ENCODE measurements around the gene CACNA1E. TPM values are rescaled to one million over a fixed set of nuclear protein-coding genes. Genes with fewer than 3 reads are reported as not detected.
"Not testable (repeated sequence)": the region's sequence is repeated elsewhere in the genome, so short reads cannot be mapped to it uniquely, and the experiment has no call there.

The CACNA1E gene
- total RNA-seq, 4 donors from 2014 or later: 0.09 to 0.19 TPM; not detected in 2

GRCh38 chr1:181538836-181539235 lies 55.5 kb downstream of the CACNA1E start:
- intact Hi-C loops (cut with DNase I): no loop called here
- DNase-seq: no peak

GRCh38 chr1:181541458-181541857 lies 58.1 kb downstream of the CACNA1E start:
- TF ChIP-seq, protein P1, sequence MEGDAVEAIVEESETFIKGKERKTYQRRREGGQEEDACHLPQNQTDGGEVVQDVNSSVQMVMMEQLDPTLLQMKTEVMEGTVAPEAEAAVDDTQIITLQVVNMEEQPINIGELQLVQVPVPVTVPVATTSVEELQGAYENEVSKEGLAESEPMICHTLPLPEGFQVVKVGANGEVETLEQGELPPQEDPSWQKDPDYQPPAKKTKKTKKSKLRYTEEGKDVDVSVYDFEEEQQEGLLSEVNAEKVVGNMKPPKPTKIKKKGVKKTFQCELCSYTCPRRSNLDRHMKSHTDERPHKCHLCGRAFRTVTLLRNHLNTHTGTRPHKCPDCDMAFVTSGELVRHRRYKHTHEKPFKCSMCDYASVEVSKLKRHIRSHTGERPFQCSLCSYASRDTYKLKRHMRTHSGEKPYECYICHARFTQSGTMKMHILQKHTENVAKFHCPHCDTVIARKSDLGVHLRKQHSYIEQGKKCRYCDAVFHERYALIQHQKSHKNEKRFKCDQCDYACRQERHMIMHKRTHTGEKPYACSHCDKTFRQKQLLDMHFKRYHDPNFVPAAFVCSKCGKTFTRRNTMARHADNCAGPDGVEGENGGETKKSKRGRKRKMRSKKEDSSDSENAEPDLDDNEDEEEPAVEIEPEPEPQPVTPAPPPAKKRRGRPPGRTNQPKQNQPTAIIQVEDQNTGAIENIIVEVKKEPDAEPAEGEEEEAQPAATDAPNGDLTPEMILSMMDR (IDR thresholded peaks at IDR 0.05): no peak
- TF ChIP-seq POLR2A (IDR thresholded peaks at IDR 0.05): no peak
- intact Hi-C loops (cut with DNase I): no loop called here
- peaks cover 0 to 9% (median 6%) of the 10 kb centered on the region in 3 donors for H3K4me1 ChIP-seq
- H3K9me3 ChIP-seq: no peaks in the 10 kb centered on the region
- 40 to 53% methylated on average over 5 of the region's 5 CpGs for WGBS, 2 donors
- no peaks in the 10 kb centered on the region for H3K36me3 ChIP-seq
- peaks cover 0 to 17% (median 0%) of the 10 kb centered on the region in 4 donors for H3K27me3 ChIP-seq
- no peak overlapping the region for H3K27ac ChIP-seq
- H3K4me3 ChIP-seq: no peak overlapping the region
- DNase-seq: no peak

More at GRCh38 chr1:181538836-181539235, 55.5 kb downstream of the CACNA1E start:
- Histone ChIP-seq H3K27ac (no peak overlapping the region), H3K4me1 (peaks cover 0 to 9% (median 6%) of the 10 kb centered on the region in 3 donors), H3K27me3 (no peaks in the 10 kb centered on the region), H3K4me3 (no peak overlapping the region), H3K9me3 (no peaks in the 10 kb centered on the region), H3K36me3 (no peaks in the 10 kb centered on the region)
- TF ChIP-seq, protein P1 (IDR thresholded peaks at IDR 0.05): no peak
- no peak for TF ChIP-seq POLR2A (IDR thresholded peaks at IDR 0.05)
- 31 to 41% methylated on average over 2 of the region's 2 CpGs for WGBS, 2 donors

- intact Hi-C loops (cut with DNase I): no loop called here
Observed at GRCh38 chr1:181541947-181542346, 58.6 kb downstream of the CACNA1E start.

GRCh38 chr1:181542406-181542805 lies 59.1 kb downstream of the CACNA1E start:
- H3K27ac ChIP-seq; H3K36me3 ChIP-seq; H3K4me3 ChIP-seq; intact Hi-C loops (cut with DNase I); H3K4me1 ChIP-seq; DNase-seq; H3K9me3 ChIP-seq: not testable (repeated sequence)
- WGBS, 2 donors: 59 to 68% methylated on average over 4 of the region's 4 CpGs
- peaks cover 0 to 27% (median 0%) of the 10 kb centered on the region in 4 donors for H3K27me3 ChIP-seq

More at GRCh38 chr1:181541947-181542346, 58.6 kb downstream of the CACNA1E start:
- no peak for TF ChIP-seq POLR2A (IDR thresholded peaks at IDR 0.05)
- TF ChIP-seq, protein P1 (IDR thresholded peaks at IDR 0.05): no peak
- Histone ChIP-seq H3K27me3 (peaks cover 0 to 22% (median 0%) of the 10 kb centered on the region in 4 donors), H3K36me3 (no peaks in the 10 kb centered on the region), H3K4me3 (no peak overlapping the region), H3K27ac (no peak overlapping the region), H3K4me1 (peaks cover 0 to 9% (median 6%) of the 10 kb centered on the region in 3 donors), H3K9me3 (no peaks in the 10 kb centered on the region)
- 43 to 60% methylated on average over 2 of the region's 2 CpGs for WGBS, 2 donors
- no peak for DNase-seq

GRCh38 chr1:181545395-181545794 lies 62.1 kb downstream of the CACNA1E start:
- DNase-seq: no peak
- Histone ChIP-seq H3K27ac (no peak overlapping the region), H3K4me1 (peaks cover 0 to 9% (median 6%) of the 10 kb centered on the region in 3 donors), H3K4me3 (no peak overlapping the region), H3K36me3 (no peaks in the 10 kb centered on the region), H3K9me3 (no peaks in the 10 kb centered on the region), H3K27me3 (peaks cover 0 to 37% (median 0%) of the 10 kb centered on the region in 4 donors)
- TF ChIP-seq, protein P1 (IDR thresholded peaks at IDR 0.05): no peak
- no peak for TF ChIP-seq POLR2A (IDR thresholded peaks at IDR 0.05)
- intact Hi-C loops (cut with DNase I): no loop called here
- 31 to 56% methylated on average over 3 to 4 of the region's 4 CpGs for WGBS, 2 donors

DNA sequence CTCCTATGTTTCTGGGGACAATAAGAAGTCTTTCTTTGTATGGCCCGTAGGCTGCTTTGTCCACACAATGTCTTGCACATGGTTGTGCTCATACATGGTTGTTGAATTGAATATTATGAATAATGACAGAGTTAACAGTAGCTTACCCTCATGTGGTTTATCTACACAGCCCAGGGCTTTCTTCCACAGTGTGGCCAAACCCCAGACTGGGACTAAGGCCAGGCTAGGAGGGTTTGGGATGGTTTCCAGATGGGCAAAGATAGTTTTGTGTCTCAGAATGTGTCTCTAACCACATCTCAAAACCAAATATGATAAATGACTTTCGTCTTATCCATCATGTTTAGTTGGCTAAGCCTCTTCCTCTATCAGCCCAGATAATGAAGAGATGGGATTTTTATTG lies 65.2 kb downstream of the CACNA1E start:
- intact Hi-C loops (cut with DNase I): no loop called here
- no peak overlapping the region for H3K4me3 ChIP-seq
- H3K9me3 ChIP-seq: no peaks in the 10 kb centered on the region
- H3K36me3 ChIP-seq: no peaks in the 10 kb centered on the region
- no peak overlapping the region for H3K27ac ChIP-seq
- no peak for TF ChIP-seq POLR2A (IDR thresholded peaks at IDR 0.05)
- TF ChIP-seq, protein P1 (IDR thresholded peaks at IDR 0.05): no peak
- WGBS, 2 donors: 46 to 60% methylated on average over 2 of the region's 2 CpGs
- peaks cover 0 to 37% (median 0%) of the 10 kb centered on the region in 4 donors for H3K27me3 ChIP-seq
- H3K4me1 ChIP-seq: no peaks in the 10 kb centered on the region
- no peak for DNase-seq
